Measurements from ENCODE around the gene MLLT10.
A peak's percentile ranks its signal among the peaks of the same experiment; 100 is the strongest.

Gene MLLT10

GRCh38 chr10:21661087-21661486 is 127.1 kb downstream of the MLLT10 start:
- TF ChIP-seq CTCF (IDR thresholded peaks at IDR 0.05), result no peak
- H3K4me3 ChIP-seq, result no peak overlapping the region

GRCh38 chr10:21661935-21662334 is 127.9 kb downstream of the MLLT10 start:
- Histone ChIP-seq H3K4me3 (no peak overlapping the region), H3K27ac (no peak overlapping the region)
- DNase-seq (ENCODE audit: low spot score), result no peak
- TF ChIP-seq CTCF (IDR thresholded peaks at IDR 0.05), result no peak

More at GRCh38 chr10:21661087-21661486, 127.1 kb downstream of the MLLT10 start:
- H3K27ac ChIP-seq, result no peak overlapping the region
- no peak for DNase-seq (ENCODE audit: low spot score)

GRCh38 chr10:21662635-21663034 is 128.6 kb downstream of the MLLT10 start:
- no peak overlapping the region for H3K4me3 ChIP-seq
- no peak for DNase-seq (ENCODE audit: low spot score)
- H3K27ac ChIP-seq, result no peak overlapping the region
- no peak for TF ChIP-seq CTCF (IDR thresholded peaks at IDR 0.05)

GRCh38 chr10:21668831-21669230 is 134.8 kb downstream of the MLLT10 start:
- H3K4me3 ChIP-seq, result no peak overlapping the region
- H3K27ac ChIP-seq, result no peak overlapping the region
- DNase-seq (ENCODE audit: low spot score), result no peak
- no peak for TF ChIP-seq CTCF (IDR thresholded peaks at IDR 0.05)

- H3K4me3 ChIP-seq, result no peak overlapping the region
- H3K27ac ChIP-seq, result no peak overlapping the region
- no peak for DNase-seq (ENCODE audit: low spot score)
- TF ChIP-seq CTCF (IDR thresholded peaks at IDR 0.05), result no peak
Observed at GRCh38 chr10:21670391-21670790, 136.4 kb downstream of the MLLT10 start.

- no peak overlapping the region for H3K4me3 ChIP-seq
- no peak for TF ChIP-seq CTCF (IDR thresholded peaks at IDR 0.05)
- H3K27ac ChIP-seq, result no peak overlapping the region
- DNase-seq (ENCODE audit: low spot score), result no peak
Observed at GRCh38 chr10:21673668-21674067, 139.6 kb downstream of the MLLT10 start.

- no peak for DNase-seq (ENCODE audit: low spot score)
- Histone ChIP-seq H3K27ac (no peak overlapping the region), H3K4me3 (no peak overlapping the region)
- peak; percentile 25 for TF ChIP-seq CTCF (IDR thresholded peaks at IDR 0.05)
Observed at GRCh38 chr10:21675157-21675796, 141.2 kb downstream of the MLLT10 start.
